Cardiac muscle cell (in vitro differentiated cells and primary cell): Measurements from ENCODE around the gene ZNF587. TPM values are rescaled to one million over a fixed set of nuclear protein-coding genes. Genes with fewer than 3 reads are reported as not detected.
"Not testable (repeated sequence)": the region's sequence is repeated elsewhere in the genome, so short reads cannot be mapped to it uniquely, and the experiment has no call there.

Experiments
- DNase-seq, 2 donors: peaks; one replicate each; pipeline versions ENCODE4 v3.0.0 to v3.0.0-alpha.2; 2010 to 2017; ENCODE audit warnings: low read depth in 1 of 2, low spot score in 1 of 2
- H3K27ac ChIP-seq: fragments of 200-600 bp; sonication (generic); 2 replicates; pipeline ENCODE4 v1.5.1; 2016
- H3K27me3 ChIP-seq: fragments of 200-600 bp; sonication (generic); 2 replicates; pipeline ENCODE4 v1.6.0; 2016; ENCODE audit warnings: control low read depth
- H3K36me3 ChIP-seq: fragments of 200-600 bp; sonication (generic); 2 replicates; pipeline ENCODE4 v1.5.1; 2016; ENCODE audit warnings: control low read depth
- H3K4me1 ChIP-seq: fragments of 200-600 bp; sonication (generic); 2 replicates; pipeline ENCODE4 v1.8.1; 2017; ENCODE audit warnings: low read depth, mild to moderate bottlenecking, mixed run types
- H3K4me3 ChIP-seq: fragments of 200-600 bp; sonication (generic); 2 replicates; pipeline ENCODE4 v1.5.1; 2016; ENCODE audit warnings: mild to moderate bottlenecking
- H3K9me3 ChIP-seq: fragments of 200-600 bp; sonication (generic); 2 replicates; pipeline ENCODE4 v1.5.1; 2017; ENCODE audit warnings: low read depth, mild to moderate bottlenecking, control low read depth
- CTCF ChIP-seq: IDR thresholded peaks from 2 replicates; pipeline ENCODE4 v1.5.1; 2012; ENCODE audit warnings: low read depth, mild to moderate bottlenecking, low read length
- polyA plus RNA-seq: library from polyadenylated mRNA; unstranded; fragments of >200 nt; fragmentation: Nextera tagmentation; extraction: Ambion mirVana; gene quantifications from 2 replicates; pipeline ENCODE4 v1.2.1, GENCODE V29; 2016
- total RNA-seq: library from RNA; depleted of rRNA; stranded (reverse); fragments of >200 nt; gene quantifications from 2 replicates; pipeline ENCODE4 v1.2.3, GENCODE V29; 2016

ZNF587 gene
- total and polyA plus RNA-seq, 2 experiments from 2014 or later = 12.6 to 17.2 TPM

DNA sequence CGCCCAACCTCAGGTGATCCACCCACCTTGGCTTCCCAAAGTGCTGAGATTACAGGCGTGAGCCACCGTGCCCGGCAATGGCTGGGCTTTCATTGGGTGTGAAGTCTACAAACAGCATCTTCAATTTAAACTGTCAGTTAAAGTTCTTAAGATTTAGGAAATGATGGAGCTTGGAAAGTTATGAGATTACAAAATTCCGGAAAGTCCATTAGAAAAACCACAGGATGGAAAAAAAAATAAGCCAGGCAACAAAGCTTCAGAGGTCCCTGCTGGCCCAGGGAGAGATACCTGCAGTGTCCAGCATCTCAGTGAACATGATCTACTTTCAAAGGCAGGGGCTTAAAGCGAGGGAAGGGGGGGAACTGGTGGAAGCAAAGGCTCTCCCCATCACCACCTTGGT is 24.1 kb upstream of the ZNF587 start:
- no peak for TF ChIP-seq CTCF

DNA sequence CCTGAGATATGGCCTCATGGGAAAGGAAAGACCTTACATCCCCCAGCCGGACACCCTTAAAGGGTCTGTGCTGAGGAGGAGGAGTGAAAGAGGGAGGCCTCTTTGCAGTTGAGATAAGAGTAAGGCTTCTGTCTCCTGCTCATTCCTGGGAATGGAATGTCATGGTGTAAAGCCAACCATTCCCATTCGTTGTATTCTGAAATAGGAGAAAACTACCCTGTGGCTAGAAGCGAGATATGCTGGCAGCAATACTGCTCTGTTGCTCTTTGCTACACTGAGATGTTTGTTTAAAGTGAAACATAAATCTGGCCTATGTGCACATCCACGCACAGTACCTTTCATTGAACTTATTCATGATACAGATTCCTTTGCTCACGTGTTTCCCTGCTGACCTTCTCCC is 20.3 kb upstream of the ZNF587 start:
- Histone ChIP-seq H3K9me3 (no peaks in the 10 kb centered on the region), H3K27me3 (no peaks in the 10 kb centered on the region), H3K36me3 (no peaks in the 10 kb centered on the region), H3K27ac (peak overlapping the region; percentile 99), H3K4me3 (no peak overlapping the region), H3K4me1 (peaks cover 29% of the 10 kb centered on the region)
- DNase-seq = peak; percentile 59 to 91
- no peak for TF ChIP-seq CTCF

More for the DNA sequence above, 24.1 kb upstream of the ZNF587 start:
- H3K4me3 ChIP-seq = no peak overlapping the region
- H3K4me1 ChIP-seq = peaks cover 29% of the 10 kb centered on the region
- no peak overlapping the region for H3K27ac ChIP-seq
- no peaks in the 10 kb centered on the region for H3K27me3 ChIP-seq
- peak in 1 of 2 donors; percentile 32 for DNase-seq
- no peaks in the 10 kb centered on the region for H3K36me3 ChIP-seq
- H3K9me3 ChIP-seq = no peaks in the 10 kb centered on the region

DNA sequence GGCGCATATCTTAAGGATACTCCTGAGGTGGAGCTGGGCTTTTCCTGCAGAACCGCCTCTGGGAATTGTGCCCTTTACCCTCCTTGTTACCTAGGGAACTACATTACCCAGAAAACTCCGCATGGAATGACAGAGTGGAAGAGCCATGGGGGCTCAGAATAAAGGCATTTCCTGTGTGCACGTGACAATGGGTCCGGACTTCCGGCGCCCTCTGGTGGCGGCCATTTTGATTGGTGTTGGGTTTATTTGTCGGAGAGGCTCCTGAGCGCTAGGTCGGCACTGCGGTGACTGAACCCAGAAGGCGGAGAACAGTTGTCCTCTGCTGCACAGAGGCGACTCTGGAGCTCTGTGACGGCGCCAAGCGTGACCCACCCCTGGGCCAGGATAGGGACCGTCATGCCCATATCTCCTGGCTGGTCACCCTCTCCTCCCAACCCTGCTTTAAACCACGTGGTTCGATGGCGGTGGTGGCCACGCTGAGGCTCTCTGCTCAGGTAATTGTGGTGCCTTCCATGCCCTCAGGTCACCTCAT is 19.5 kb upstream of the ZNF587 start, which contains the start of gene ZNF587B:
ZNF587B (plus strand) TSS at position 229 of the 532 bp plus-strand sequence; CDS start at position 459, 230 bp downstream.
- H3K4me3 ChIP-seq = peak within 1 kb of the TSS; percentile 54

DNA sequence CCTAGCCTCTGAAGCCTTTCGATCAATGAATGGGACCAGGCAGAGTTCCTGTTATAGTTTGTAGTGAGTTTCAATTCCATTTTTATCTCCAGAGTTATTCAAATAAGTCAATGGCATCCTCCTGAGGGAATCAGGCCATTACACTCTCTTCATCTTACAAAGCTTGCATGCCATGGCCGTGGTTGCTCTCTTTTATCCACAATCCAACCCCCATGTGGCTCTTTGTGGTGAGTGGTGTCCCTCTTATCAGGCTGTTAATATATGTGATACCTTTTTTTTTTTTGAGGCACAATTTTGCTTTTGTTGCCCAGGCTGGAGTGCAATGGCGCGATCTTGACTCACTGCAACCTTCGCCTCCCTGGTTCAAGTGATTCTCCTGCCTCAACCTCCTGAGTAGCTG is 12.7 kb upstream of the ZNF587 start:
- not testable (repeated sequence) for H3K4me1 ChIP-seq, H3K9me3 ChIP-seq, H3K27ac ChIP-seq

More for the DNA sequence above, 19.5 kb upstream of the ZNF587 start, which contains the start of gene ZNF587B:
- peak; percentile 42 for TF ChIP-seq CTCF
- H3K4me1 ChIP-seq = peaks cover 29% of the 10 kb centered on the region
- no peaks in the 10 kb centered on the region for H3K9me3 ChIP-seq
- DNase-seq = peak; percentile 92 to 93
- H3K27ac ChIP-seq = peak within 1 kb of the TSS; percentile 99
- H3K27me3 ChIP-seq = no peaks in the 10 kb centered on the region
- no peaks in the 10 kb centered on the region for H3K36me3 ChIP-seq

GRCh38 chr19:57838622-57839191 is 11.0 kb upstream of the ZNF587 start:
- not testable (repeated sequence) for H3K27ac ChIP-seq, H3K9me3 ChIP-seq, H3K4me3 ChIP-seq, DNase-seq, H3K27me3 ChIP-seq, H3K4me1 ChIP-seq
- peaks cover 15% of the 10 kb centered on the region for H3K36me3 ChIP-seq

More for the DNA sequence above, 12.7 kb upstream of the ZNF587 start:
- H3K27me3 ChIP-seq, H3K4me3 ChIP-seq, H3K36me3 ChIP-seq, DNase-seq: not testable (repeated sequence)

DNA sequence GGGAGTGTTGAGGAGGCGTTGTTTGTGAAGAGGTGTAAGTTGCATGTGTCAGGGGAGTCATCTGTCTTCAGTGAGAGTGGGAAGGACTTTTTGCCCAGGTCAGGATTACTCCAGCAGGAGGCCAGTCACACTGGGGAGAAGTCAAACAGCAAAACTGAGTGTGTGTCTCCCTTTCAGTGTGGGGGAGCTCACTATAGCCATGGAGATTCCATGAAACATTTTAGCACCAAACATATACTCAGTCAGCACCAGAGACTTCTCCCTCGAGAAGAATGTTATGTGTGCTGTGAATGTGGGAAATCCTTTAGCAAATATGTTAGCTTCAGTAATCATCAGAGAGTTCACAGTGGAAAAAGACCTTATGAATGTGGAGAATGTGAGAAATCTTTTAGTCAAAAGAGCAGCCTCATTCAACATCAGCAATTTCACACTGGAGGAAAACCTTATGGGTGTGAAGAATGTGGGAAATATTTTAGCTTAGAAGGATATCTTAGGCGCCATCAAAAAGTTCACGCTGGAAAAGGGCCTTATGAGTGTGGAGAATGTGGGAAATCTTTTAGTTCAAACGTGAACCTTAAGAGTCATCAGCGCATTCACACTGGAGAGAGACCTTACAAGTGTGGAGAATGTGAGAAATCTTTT is 8.4 kb upstream of the ZNF587 start:
- H3K4me3 ChIP-seq = no peak overlapping the region
- H3K27me3 ChIP-seq = no peaks in the 10 kb centered on the region
- peak overlapping the region; percentile 81 for H3K27ac ChIP-seq
- no peaks in the 10 kb centered on the region for H3K4me1 ChIP-seq
- DNase-seq = no peak
- no peaks in the 10 kb centered on the region for H3K9me3 ChIP-seq
- H3K36me3 ChIP-seq = peaks cover 15% of the 10 kb centered on the region
- no peak for TF ChIP-seq CTCF

DNA sequence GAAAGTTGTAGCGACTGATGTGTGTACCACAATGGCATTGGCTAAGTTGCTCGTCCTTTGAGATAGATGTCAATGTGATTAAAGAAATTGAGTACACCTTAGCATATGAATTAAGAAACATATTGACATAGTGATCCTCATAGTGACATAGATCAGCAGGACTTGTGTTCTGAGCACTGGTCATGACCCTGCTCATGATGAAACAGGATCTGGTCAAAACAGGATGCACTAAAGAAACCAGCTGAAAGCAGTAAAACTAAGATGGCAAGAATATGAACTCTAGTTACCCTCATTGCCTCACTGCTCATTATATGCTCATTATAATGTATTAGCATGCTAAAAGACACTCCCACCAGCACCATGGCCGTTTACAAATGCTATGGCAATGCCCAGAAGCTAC is 2.5 kb upstream of the ZNF587 start:
- H3K27ac ChIP-seq, DNase-seq, H3K27me3 ChIP-seq, H3K9me3 ChIP-seq, H3K4me1 ChIP-seq, H3K4me3 ChIP-seq, H3K36me3 ChIP-seq: not testable (repeated sequence)

DNA sequence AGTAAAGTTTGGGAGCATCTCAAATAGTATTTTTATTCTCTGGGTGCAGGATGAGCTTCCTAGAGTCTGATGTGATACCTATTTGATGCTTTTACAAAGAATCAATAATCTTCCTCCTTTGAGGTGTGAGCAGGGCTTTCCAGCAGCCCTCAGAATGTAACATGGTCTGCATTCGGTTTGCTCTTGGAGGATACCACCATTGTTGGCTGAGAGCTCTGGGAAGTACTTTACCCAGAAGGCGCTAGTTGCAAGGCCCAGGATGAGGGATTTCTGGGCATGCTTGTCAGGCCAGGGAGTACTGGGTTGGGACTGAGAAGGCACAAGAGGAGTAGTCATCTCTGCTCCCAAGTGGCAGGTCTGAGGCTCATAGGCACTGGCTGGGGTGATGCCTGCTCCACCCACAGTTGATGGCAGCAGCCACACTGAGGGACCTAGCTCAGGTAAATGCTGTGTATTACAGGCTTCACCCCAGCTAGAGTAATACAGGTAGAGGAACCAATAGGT is 445 bp upstream of the ZNF587 start:
- not testable (repeated sequence) for H3K4me1 ChIP-seq, DNase-seq, H3K4me3 ChIP-seq, H3K9me3 ChIP-seq, H3K36me3 ChIP-seq, H3K27me3 ChIP-seq
- peak overlapping the region; percentile 16 for H3K27ac ChIP-seq
